HL-60 (cell line): ENCODE results near the gene CYP4F11.

Source experiments
- CTCF ChIP-seq: IDR thresholded peaks from one replicate; pipeline ENCODE4 v1.5.1; 2011; ENCODE audit warnings: low read length, control low read depth, inconsistent platforms; ENCODE audit not compliant: insufficient read depth
- POLR2AphosphoS5 ChIP-seq: IDR thresholded peaks from 2 replicates; pipeline ENCODE4 v1.6.1; 2012; ENCODE audit warnings: low read depth
- REST ChIP-seq: IDR thresholded peaks from 2 replicates; pipeline ENCODE4 v1.6.1; 2012; ENCODE audit warnings: low read depth; ENCODE audit not compliant: insufficient replicate concordance
- SPI1 ChIP-seq: IDR thresholded peaks from 2 replicates; pipeline ENCODE4 v1.6.1; 2012; ENCODE audit warnings: low read depth, mild to moderate bottlenecking, borderline replicate concordance

- TF ChIP-seq CTCF (no peak), REST (no peak), SPI1 (no peak), POLR2AphosphoS5 (no peak)
These were observed 906 bp upstream of the CYP4F11 start for GRCh38 chr19:15935167-15935702.
